Measurements from ENCODE around the gene OR8J3. TPM values are rescaled to one million over a fixed set of nuclear protein-coding genes. Genes with fewer than 3 reads are reported as not detected.

The OR8J3 gene, protein sequence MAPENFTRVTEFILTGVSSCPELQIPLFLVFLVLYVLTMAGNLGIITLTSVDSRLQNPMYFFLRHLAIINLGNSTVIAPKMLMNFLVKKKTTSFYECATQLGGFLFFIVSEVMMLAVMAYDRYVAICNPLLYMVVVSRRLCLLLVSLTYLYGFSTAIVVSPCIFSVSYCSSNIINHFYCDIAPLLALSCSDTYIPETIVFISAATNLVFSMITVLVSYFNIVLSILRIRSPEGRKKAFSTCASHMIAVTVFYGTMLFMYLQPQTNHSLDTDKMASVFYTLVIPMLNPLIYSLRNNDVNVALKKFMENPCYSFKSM
- total RNA-seq: not detected
- long read RNA-seq: 0 reads

DNA sequence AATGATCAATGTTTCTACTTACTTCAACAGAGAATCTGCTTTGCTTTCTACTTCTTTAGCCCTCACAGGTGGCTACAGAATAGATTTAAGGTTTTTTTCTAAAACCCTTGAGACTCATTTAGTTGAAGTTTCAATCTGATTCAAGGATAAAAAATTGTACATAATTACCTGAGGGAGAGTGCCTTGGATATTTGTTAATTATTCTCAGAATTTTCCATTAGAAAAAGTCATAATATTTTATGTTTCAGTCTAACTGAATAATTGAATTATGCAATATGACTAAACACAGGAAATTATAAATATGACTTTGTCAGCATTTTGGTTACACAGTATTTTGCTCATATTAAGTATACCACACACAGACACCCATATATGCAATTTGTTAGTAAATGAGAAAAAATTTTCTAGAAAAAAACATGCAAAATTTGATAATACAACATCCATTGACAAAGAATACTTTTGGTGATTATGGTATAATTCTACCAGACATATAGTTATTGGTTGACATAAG is at the start of gene OR8J3:
Gene OR8J3, minus strand, starts transcription at position 51 of the 511 bp plus-strand sequence. CDS start 2,483 bp downstream, outside the sequence.
- intact Hi-C loops (cut with DNase I): no loop called here
- DNase-seq: no peak
- H3K36me3 ChIP-seq: no peaks in the 10 kb centered on the region

DNA sequence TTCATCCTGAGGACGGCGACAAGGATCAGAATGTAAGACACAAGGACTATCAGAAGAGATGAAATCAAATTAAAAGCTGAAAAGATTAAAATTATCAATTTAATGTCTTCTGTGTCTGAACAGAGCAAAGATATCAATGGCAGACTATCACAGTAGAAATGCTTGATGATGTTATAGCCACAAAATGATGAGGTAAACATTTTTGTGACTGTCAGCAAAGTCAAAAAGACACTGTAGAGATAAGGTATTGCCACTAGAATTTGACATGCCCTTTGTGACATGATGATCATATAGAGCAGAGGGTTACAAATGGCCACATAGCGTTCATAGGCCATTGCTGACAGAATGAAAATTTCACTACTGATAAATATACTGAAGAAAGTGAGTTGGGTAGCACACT is 48.6 kb upstream of the OR8J3 start:
- no peak overlapping the region for H3K4me3 ChIP-seq
- no peaks in the 10 kb centered on the region for H3K9me3 ChIP-seq
- H3K27ac ChIP-seq: no peak overlapping the region
- intact Hi-C loops (cut with DNase I): no loop called here
- no peak for DNase-seq
- H3K4me1 ChIP-seq: no peaks in the 10 kb centered on the region
- H3K27me3 ChIP-seq (ENCODE audit: low read depth): no peaks in the 10 kb centered on the region
- ATAC-seq: no peak
- TF ChIP-seq, protein P1, sequence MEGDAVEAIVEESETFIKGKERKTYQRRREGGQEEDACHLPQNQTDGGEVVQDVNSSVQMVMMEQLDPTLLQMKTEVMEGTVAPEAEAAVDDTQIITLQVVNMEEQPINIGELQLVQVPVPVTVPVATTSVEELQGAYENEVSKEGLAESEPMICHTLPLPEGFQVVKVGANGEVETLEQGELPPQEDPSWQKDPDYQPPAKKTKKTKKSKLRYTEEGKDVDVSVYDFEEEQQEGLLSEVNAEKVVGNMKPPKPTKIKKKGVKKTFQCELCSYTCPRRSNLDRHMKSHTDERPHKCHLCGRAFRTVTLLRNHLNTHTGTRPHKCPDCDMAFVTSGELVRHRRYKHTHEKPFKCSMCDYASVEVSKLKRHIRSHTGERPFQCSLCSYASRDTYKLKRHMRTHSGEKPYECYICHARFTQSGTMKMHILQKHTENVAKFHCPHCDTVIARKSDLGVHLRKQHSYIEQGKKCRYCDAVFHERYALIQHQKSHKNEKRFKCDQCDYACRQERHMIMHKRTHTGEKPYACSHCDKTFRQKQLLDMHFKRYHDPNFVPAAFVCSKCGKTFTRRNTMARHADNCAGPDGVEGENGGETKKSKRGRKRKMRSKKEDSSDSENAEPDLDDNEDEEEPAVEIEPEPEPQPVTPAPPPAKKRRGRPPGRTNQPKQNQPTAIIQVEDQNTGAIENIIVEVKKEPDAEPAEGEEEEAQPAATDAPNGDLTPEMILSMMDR (IDR thresholded peaks at IDR 0.05): no peak
- no peaks in the 10 kb centered on the region for H3K36me3 ChIP-seq

More for the DNA sequence above, at the start of gene OR8J3:
- no peaks in the 10 kb centered on the region for H3K9me3 ChIP-seq
- H3K27me3 ChIP-seq (ENCODE audit: low read depth): no peaks in the 10 kb centered on the region
- H3K4me3 ChIP-seq: no peak within 1 kb of the TSS
- no peaks in the 10 kb centered on the region for H3K4me1 ChIP-seq
- H3K27ac ChIP-seq: no peak within 1 kb of the TSS
- TF ChIP-seq, protein P1 (IDR thresholded peaks at IDR 0.05): no peak
- ATAC-seq: no peak

DNA sequence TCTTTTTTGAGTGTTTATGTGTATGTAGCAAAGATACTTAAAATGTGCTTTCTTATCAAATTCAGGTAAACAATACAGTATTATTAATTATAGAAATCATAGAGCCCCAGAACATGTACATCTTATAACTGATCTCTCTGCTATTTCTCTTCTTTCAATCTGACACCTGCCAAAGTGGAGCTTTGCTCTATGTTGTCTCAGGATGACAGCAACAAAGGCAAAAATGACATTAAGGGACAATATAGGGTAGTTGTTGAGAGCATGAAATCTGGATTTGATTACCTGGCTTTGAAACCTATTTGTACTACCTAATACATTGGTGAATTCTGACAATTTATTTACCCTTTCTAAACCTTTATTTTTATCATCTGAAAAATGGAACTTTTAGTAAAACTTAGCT is 43.5 kb upstream of the OR8J3 start:
- no peak overlapping the region for H3K27ac ChIP-seq
- H3K4me3 ChIP-seq: no peak overlapping the region
- H3K4me1 ChIP-seq: no peaks in the 10 kb centered on the region
- no peaks in the 10 kb centered on the region for H3K36me3 ChIP-seq
- intact Hi-C loops (cut with DNase I): no loop called here
- DNase-seq (no peak), ATAC-seq (no peak)
- H3K27me3 ChIP-seq (ENCODE audit: low read depth): no peaks in the 10 kb centered on the region
- peaks cover 6% of the 10 kb centered on the region for H3K9me3 ChIP-seq
- TF ChIP-seq, protein P1 (IDR thresholded peaks at IDR 0.05): no peak

DNA sequence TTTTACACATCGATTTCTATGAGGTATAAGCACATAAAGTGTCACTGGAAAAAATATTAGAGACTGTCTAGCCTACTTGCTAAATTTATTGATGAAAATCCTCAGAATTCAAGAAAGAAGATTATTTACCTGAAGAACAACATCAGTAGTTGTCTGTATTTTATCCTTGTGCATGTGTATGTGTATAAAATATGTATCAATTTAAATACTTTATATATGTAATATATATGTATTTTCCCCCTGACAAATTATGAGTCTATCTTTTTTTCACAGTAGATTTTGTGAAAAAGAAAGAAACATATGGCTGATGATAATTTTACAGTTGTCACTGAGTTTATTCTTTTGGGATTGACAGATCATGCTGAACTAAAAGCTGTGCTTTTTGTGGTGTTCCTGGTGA is 36.3 kb upstream of the OR8J3 start, which contains the start of gene OR5J2:
Gene OR5J2, plus strand, starts transcription at position 301 of the 400 bp plus-strand sequence. Its CDS starts 0 bp downstream, at position 301.
- H3K9me3 ChIP-seq: peaks cover 6% of the 10 kb centered on the region
- no peak within 1 kb of the TSS for H3K4me3 ChIP-seq
- ATAC-seq (no peak), DNase-seq (no peak)
- no peaks in the 10 kb centered on the region for H3K4me1 ChIP-seq
- TF ChIP-seq, protein P1 (IDR thresholded peaks at IDR 0.05): no peak
- no peaks in the 10 kb centered on the region for H3K36me3 ChIP-seq
- H3K27ac ChIP-seq: no peak within 1 kb of the TSS
- no peaks in the 10 kb centered on the region for H3K27me3 ChIP-seq (ENCODE audit: low read depth)
- intact Hi-C loops (cut with DNase I): no loop called here

DNA sequence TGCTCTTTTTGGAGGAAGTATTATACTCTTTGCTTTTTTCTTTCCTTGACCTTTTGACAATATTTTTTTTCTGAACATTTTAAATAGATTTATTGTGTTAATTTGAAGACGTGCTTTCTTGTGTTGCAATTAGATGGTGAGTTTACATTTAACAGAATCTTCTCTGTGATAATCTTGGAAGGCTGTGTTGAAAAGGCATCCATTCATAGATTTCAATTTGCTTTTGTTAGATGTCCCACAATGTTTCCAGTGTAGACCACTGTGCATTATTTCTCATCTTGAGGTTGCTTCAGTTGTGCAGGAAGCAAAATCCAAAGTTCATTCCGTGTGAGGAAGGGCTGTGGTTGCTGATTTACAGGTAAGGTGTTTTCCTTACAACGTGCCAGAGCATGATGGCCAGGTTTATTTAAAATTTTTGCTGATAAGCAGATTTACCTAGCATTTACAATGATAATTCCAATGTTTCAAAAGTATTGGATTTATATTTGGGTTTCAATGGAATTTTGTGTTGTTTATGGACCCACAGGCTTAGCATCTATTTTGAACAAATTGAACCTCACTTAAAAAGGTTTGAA is 32.3 kb upstream of the OR8J3 start:
- ATAC-seq: no peak
- TF ChIP-seq, protein P1 (IDR thresholded peaks at IDR 0.05): no peak
- H3K27ac ChIP-seq: no peak overlapping the region
- H3K27me3 ChIP-seq (ENCODE audit: low read depth): no peaks in the 10 kb centered on the region
- H3K4me3 ChIP-seq: no peak overlapping the region
- H3K4me1 ChIP-seq: no peaks in the 10 kb centered on the region
- no peak for DNase-seq
- H3K36me3 ChIP-seq: no peaks in the 10 kb centered on the region
- intact Hi-C loops (cut with DNase I): no loop called here
- H3K9me3 ChIP-seq: no peaks in the 10 kb centered on the region
